K562 (cell line): ENCODE results near the gene ASCL3.

Experiments
- CCAR2 ChIP-seq: fragments of 200-400 bp; formaldehyde crosslinking; IDR thresholded peaks from 2 replicates; pipeline ENCODE4 v1.6.1; 2017; ENCODE audit warnings: mild to moderate bottlenecking, low read depth, low read length
- E2F3 ChIP-seq: fragments of 250-450 bp; sonication (Bioruptor Pico); IDR thresholded peaks from 2 replicates; pipeline ENCODE4 v1.4.0; 2020; ENCODE audit warnings: mild to moderate bottlenecking
- FOXK1 ChIP-seq: sonication (generic); formaldehyde crosslinking; IDR thresholded peaks from 2 replicates; pipeline ENCODE4 v1.8.0; 2022; ENCODE audit warnings: missing genetic modification reagents, mild to moderate bottlenecking, borderline replicate concordance
- GABPA ChIP-seq: fragments of 200-800 bp; sonication (Bioruptor generic); conservative IDR thresholded peaks from 2 replicates; pipeline ENCODE4 v1.6.1; 2016; ENCODE audit warnings: low read depth, missing genetic modification characterization, missing compliant biosample characterization
- GTF2B ChIP-seq: IDR thresholded peaks from 2 replicates; pipeline ENCODE4 v1.6.1; 2011; ENCODE audit not compliant: insufficient read length; ENCODE audit errors: extremely low read depth
- IRF1 ChIP-seq: sonication (generic); formaldehyde crosslinking; IDR thresholded peaks from 2 replicates; pipeline ENCODE4 v1.8.0; 2022; ENCODE audit warnings: missing genetic modification reagents, mild to moderate bottlenecking, borderline replicate concordance
- KLF10 ChIP-seq: fragments of 250-450 bp; sonication (Bioruptor Pico); IDR thresholded peaks from 2 replicates; pipeline ENCODE4 v1.6.1; 2021; ENCODE audit warnings: matching md5 sums
- MAFF ChIP-seq: IDR thresholded peaks from 2 replicates; pipeline ENCODE4 v1.6.1; 2012; ENCODE audit warnings: low read length, improper control_type of control experiment
- NCOA4 ChIP-seq: fragments of 450-650 bp; IDR thresholded peaks from 2 replicates; pipeline ENCODE4 v1.6.1; 2018; ENCODE audit warnings: mild to moderate bottlenecking; ENCODE audit not compliant: partially characterized antibody
- RAD21 ChIP-seq, 2 experiments: fragments of 250-450 bp in 1 of 2; fragments of 450-650 bp in 1 of 2; sonication (Bioruptor Pico) in 1 of 2; formaldehyde crosslinking in 1 of 2; IDR thresholded peaks in 1 of 2; conservative IDR thresholded peaks in 1 of 2; 2 replicates each; pipeline versions ENCODE4 v1.4.0 to v1.8.0; 2020 to 2022; ENCODE audit warnings: mild to moderate bottlenecking in 2 of 2, moderate library complexity in 1 of 2

GRCh38 chr11:8932564-8933180 is 10.1 kb downstream of the ASCL3 start, which contains the start of gene C11orf16:
- no peak for TF ChIP-seq NCOA4
- no peak for TF ChIP-seq GABPA (tag)
- TF ChIP-seq GTF2B: no peak
- no peak for TF ChIP-seq IRF1 (CRISPR knock-in tag)
- TF ChIP-seq E2F3 (CRISPR knock-in tag): no peak
- no peak for TF ChIP-seq KLF10 (CRISPR knock-in tag)
- no peak for TF ChIP-seq MAFF
- no peak for TF ChIP-seq FOXK1
- no peak for TF ChIP-seq RAD21 (CRISPR knock-in tag; conservative IDR thresholded peaks at IDR 0.05 in 1 of 2, IDR thresholded peaks at IDR 0.05 in 1 of 2)
- no peak for TF ChIP-seq CCAR2
